B cell (primary cell): ENCODE results near the gene TAF1B. TPM values are rescaled to one million over a fixed set of nuclear protein-coding genes. Genes with fewer than 3 reads are reported as not detected.
A peak's percentile ranks its signal among the peaks of the same experiment; 100 is the strongest.

ENCODE experiments used
- ATAC-seq: fragments of 200-7000 bp; cut with Tn5 transposase; one replicate; pipeline ENCODE4 v1.10.0; 2021; ENCODE audit warnings: low read depth, mild to moderate bottlenecking, moderate number of reproducible peaks, moderate library complexity
- CTCF ChIA-PET: fragments of 350-600 bp; sonication (Branson Sonifier 250); formaldehyde crosslinking; loops from one replicate; lab custom pipeline; 2021; ENCODE audit warnings: antibody characterized with exemption, inconsistent platforms; lab: Charles Lee
- POLR2A ChIA-PET: fragments of 350-600 bp; sonication (Branson Sonifier 250); formaldehyde crosslinking; loops from one replicate; lab custom pipeline; 2021; ENCODE audit warnings: antibody characterized with exemption; lab: Charles Lee
- DNase-seq: peaks from one replicate; pipeline ENCODE4 v3.0.0; 2013
- H2AFZ ChIP-seq: 2 replicates; pipeline ENCODE4 v1.6.1; 2012; ENCODE audit warnings: mild to moderate bottlenecking, low read depth, low read length; ENCODE audit not compliant: insufficient read depth, poor library complexity, severe bottlenecking
- H3K27ac ChIP-seq, 2 donors: 1 replicate in 1 of 2; 2 replicates in 1 of 2; pipeline ENCODE4 v1.5.1; 2012 to 2013; ENCODE audit warnings: low read length in 2 of 2, mild to moderate bottlenecking in 2 of 2, moderate library complexity in 1 of 2
- H3K27me3 ChIP-seq, 4 experiments: fragments of 200-600 bp in 1 of 4; sonication (generic) in 1 of 4; replicated peaks in 1 of 4; 1 replicate in 2 of 4; 2 replicates in 2 of 4; pipeline versions ENCODE4 v1.6.1 to v1.7.0; 2013 to 2016; ENCODE audit warnings: low read length in 3 of 4, mild to moderate bottlenecking in 2 of 4, mixed read lengths in 1 of 4, moderate library complexity in 1 of 4; ENCODE audit not compliant: insufficient read depth in 4 of 4, control insufficient read depth in 3 of 4; ENCODE audit errors: control extremely low read depth in 1 of 4
- H3K36me3 ChIP-seq, 2 experiments: replicated peaks in 1 of 2; 1 replicate in 1 of 2; 2 replicates in 1 of 2; pipeline versions ENCODE4 v1.6.1 to v1.7.1; 2013; ENCODE audit warnings: low read length in 1 of 2; ENCODE audit not compliant: insufficient read depth in 2 of 2, control insufficient read depth in 1 of 2; ENCODE audit errors: control extremely low read depth in 1 of 2, extremely low read depth in 1 of 2
- H3K4me1 ChIP-seq, 2 donors: fragments of 200-600 bp in 1 of 2; sonication (generic) in 1 of 2; 1 replicate in 1 of 2; 2 replicates in 1 of 2; pipeline versions ENCODE4 v1.5.1 to v1.6.1; 2013 to 2017; ENCODE audit warnings: low read length in 2 of 2; ENCODE audit not compliant: control insufficient read depth in 2 of 2, insufficient read depth in 2 of 2
- H3K4me2 ChIP-seq: replicated peaks from 2 replicates; pipeline ENCODE3; 2012; ENCODE audit warnings: mild to moderate bottlenecking, low read depth, low read length; ENCODE audit not compliant: poor library complexity, severe bottlenecking
- H3K4me3 ChIP-seq, 5 experiments: fragments of 200-600 bp in 1 of 5; sonication (generic) in 1 of 5; 1 replicate in 3 of 5; 2 replicates in 2 of 5; pipeline versions ENCODE4 v1.5.1 to v1.7.0; 2011 to 2016; ENCODE audit warnings: low read length in 4 of 5, mild to moderate bottlenecking in 4 of 5, low read depth in 2 of 5, control low read depth in 1 of 5, moderate library complexity in 1 of 5; ENCODE audit not compliant: insufficient read depth in 1 of 5; ENCODE audit errors: control extremely low read depth in 1 of 5, extremely low read depth in 1 of 5
- H3K79me2 ChIP-seq: fragments of 200-600 bp; sonication (generic); one replicate; pipeline ENCODE4 v1.6.0; 2016; ENCODE audit warnings: low read length; ENCODE audit not compliant: control insufficient read depth, insufficient read depth
- H3K9ac ChIP-seq: fragments of 200-600 bp; sonication (generic); 2 replicates; pipeline ENCODE4 v1.6.1; 2017; ENCODE audit warnings: mild to moderate bottlenecking, low read length, moderate library complexity
- H3K9me3 ChIP-seq, 3 donors: one replicate each; pipeline versions ENCODE4 v1.6.1 to v1.7.1; 2013; ENCODE audit warnings: low read length in 2 of 3; ENCODE audit not compliant: control insufficient read depth in 2 of 3, insufficient read depth in 1 of 3; ENCODE audit errors: control extremely low read depth in 1 of 3
- H4K20me1 ChIP-seq: 2 replicates; pipeline ENCODE4 v1.6.0; 2012; ENCODE audit warnings: mild to moderate bottlenecking, low read length; ENCODE audit not compliant: insufficient read depth, control insufficient read depth, poor library complexity, severe bottlenecking
- H3K27ac Mint-ChIP-seq: one replicate; pipeline ENCODE4 v1.8.0; 2021; ENCODE audit warnings: mixed read lengths
- H3K27me3 Mint-ChIP-seq: one replicate; pipeline ENCODE4 v1.8.0; 2021; ENCODE audit warnings: mixed read lengths
- H3K4me1 Mint-ChIP-seq: one replicate; pipeline ENCODE4 v1.8.0; 2021; ENCODE audit warnings: mixed read lengths
- H3K4me3 Mint-ChIP-seq: one replicate; pipeline ENCODE4 v1.8.0; 2021; ENCODE audit warnings: mixed read lengths
- H3K9me3 Mint-ChIP-seq: one replicate; pipeline ENCODE4 v1.8.0; 2022; ENCODE audit warnings: mixed read lengths; ENCODE audit not compliant: insufficient read depth
- EZH2 ChIP-seq: IDR thresholded peaks from 2 replicates; pipeline ENCODE4 v1.6.1; 2012; ENCODE audit warnings: borderline replicate concordance, low read depth, mild to moderate bottlenecking, moderate library complexity, low read length; ENCODE audit not compliant: insufficient read depth, poor library complexity, severe bottlenecking
- WGBS: methylation state at CpG from one replicate; pipeline ENCODE4 v1.1.5; 2013; ENCODE audit warnings: missing lambda C conversion rate; ENCODE audit not compliant: insufficient coverage; 5-methylcytosine and 5-hydroxymethylcytosine counted together
- intact Hi-C: fragments of 100-400 bp; cut with micrococcal nuclease; formaldehyde crosslinking; loops from one replicate; pipeline ENCODE4 v1.10.0; 2022
- polyA plus RNA-seq: library from polyadenylated mRNA; depleted of rRNA; stranded (reverse); fragments of >200 nt; gene quantifications from 2 replicates; pipeline ENCODE4 v1.2.3, GENCODE V29; 2012
- total RNA-seq, 2 donors: library from RNA; stranded (reverse); fragments of 120-200 nt in 1 of 2; gene quantifications; 1 replicate in 1 of 2; 2 replicates in 1 of 2; pipeline versions ENCODE4 v1.2.3 to v1.2.4, GENCODE V29; 2013 to 2022
- TF ChIP-seq, protein P1 (sequence below): fragments of 200-600 bp; IDR thresholded peaks from one replicate; pipeline ENCODE4 v1.8.0; 2022; ENCODE audit warnings: antibody characterized with exemption, mild to moderate bottlenecking

TAF1B gene
- total and polyA plus RNA-seq, 2 donors (not counting 1 experiment from before 2014, with no cell fraction given) = 4.5 to 25.5 TPM

GRCh38 chr2:9812945-9813311 is 30.3 kb upstream of the TAF1B start:
- H3K9me3 Mint-ChIP-seq = no peaks in the 10 kb centered on the region
- no peaks in the 10 kb centered on the region for H3K79me2 ChIP-seq
- intact Hi-C loops = loop anchor here (1.0 to 5.0 kb wide), 2 partner anchors 231 to 854 kb away; no protein-coding TSS in a partner anchor
- H3K4me1 Mint-ChIP-seq = peaks cover 7% of the 10 kb centered on the region
- H3K4me3 Mint-ChIP-seq = no peak overlapping the region
- ChIA-PET CTCF (interaction anchor here (0.6 to 6.8 kb wide), 18 partner anchors 9 to 1354 kb away, joined by 3 to 118 read pairs (median 5); partner anchors contain the start of gene TAF1B), POLR2A (no interaction called here)
- no peak overlapping the region for H3K27ac Mint-ChIP-seq
- H3K27me3 Mint-ChIP-seq = peaks cover 13% of the 10 kb centered on the region
- peaks cover 0 to 10% (median 5%) of the 10 kb centered on the region in 4 experiments for H3K27me3 ChIP-seq
- no peak overlapping the region for H2AFZ ChIP-seq
- TF ChIP-seq EZH2 = no peak
- 75% methylated on average over 9 of the region's 10 CpGs for WGBS
- no peak overlapping the region for H3K4me2 ChIP-seq
- no peak overlapping the region for H3K27ac ChIP-seq
- H3K9me3 ChIP-seq = no peaks in the 10 kb centered on the region
- no peak overlapping the region for H3K4me3 ChIP-seq
- DNase-seq = no peak
- H4K20me1 ChIP-seq = no peaks in the 10 kb centered on the region
- ATAC-seq = no peak
- no peak overlapping the region for H3K9ac ChIP-seq
- no peaks in the 10 kb centered on the region for H3K36me3 ChIP-seq
- peaks cover 6 to 10% of the 10 kb centered on the region in 2 donors for H3K4me1 ChIP-seq

- WGBS = 15% methylated on average over 24 of the region's 24 CpGs
- peaks cover 13% of the 10 kb centered on the region for H3K27me3 Mint-ChIP-seq
- peak overlapping the region; percentile 41 for H3K4me2 ChIP-seq
- intact Hi-C loops = loop anchor here (1.0 to 5.0 kb wide), 4 partner anchors 30 to 854 kb away; partner anchors contain the start of gene TAF1B
- ATAC-seq = peak; percentile 65
- H3K79me2 ChIP-seq = no peaks in the 10 kb centered on the region
- no peaks in the 10 kb centered on the region for H3K36me3 ChIP-seq
- POLR2A ChIA-PET = interaction anchor here (0.7 kb wide), 1 partner anchor 235 kb away, joined by 3 read pairs; no protein-coding TSS in a partner anchor
- H3K9ac ChIP-seq = no peak overlapping the region
- peaks cover 6 to 10% of the 10 kb centered on the region in 2 donors for H3K4me1 ChIP-seq
- TF ChIP-seq, protein P1, sequence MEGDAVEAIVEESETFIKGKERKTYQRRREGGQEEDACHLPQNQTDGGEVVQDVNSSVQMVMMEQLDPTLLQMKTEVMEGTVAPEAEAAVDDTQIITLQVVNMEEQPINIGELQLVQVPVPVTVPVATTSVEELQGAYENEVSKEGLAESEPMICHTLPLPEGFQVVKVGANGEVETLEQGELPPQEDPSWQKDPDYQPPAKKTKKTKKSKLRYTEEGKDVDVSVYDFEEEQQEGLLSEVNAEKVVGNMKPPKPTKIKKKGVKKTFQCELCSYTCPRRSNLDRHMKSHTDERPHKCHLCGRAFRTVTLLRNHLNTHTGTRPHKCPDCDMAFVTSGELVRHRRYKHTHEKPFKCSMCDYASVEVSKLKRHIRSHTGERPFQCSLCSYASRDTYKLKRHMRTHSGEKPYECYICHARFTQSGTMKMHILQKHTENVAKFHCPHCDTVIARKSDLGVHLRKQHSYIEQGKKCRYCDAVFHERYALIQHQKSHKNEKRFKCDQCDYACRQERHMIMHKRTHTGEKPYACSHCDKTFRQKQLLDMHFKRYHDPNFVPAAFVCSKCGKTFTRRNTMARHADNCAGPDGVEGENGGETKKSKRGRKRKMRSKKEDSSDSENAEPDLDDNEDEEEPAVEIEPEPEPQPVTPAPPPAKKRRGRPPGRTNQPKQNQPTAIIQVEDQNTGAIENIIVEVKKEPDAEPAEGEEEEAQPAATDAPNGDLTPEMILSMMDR = peak; percentile 96
- no peak for TF ChIP-seq EZH2
- CTCF ChIA-PET = interaction anchor here (0.6 to 6.8 kb wide), 26 partner anchors 9 to 1355 kb away, joined by 3 to 118 read pairs (median 4); partner anchors contain the start of gene TAF1B
- H3K27me3 ChIP-seq = peaks cover 0 to 10% (median 5%) of the 10 kb centered on the region in 4 experiments
- no peaks in the 10 kb centered on the region for H3K9me3 Mint-ChIP-seq
- peak; percentile 77 for DNase-seq
- H3K4me1 Mint-ChIP-seq = peaks cover 7% of the 10 kb centered on the region
- H3K27ac ChIP-seq = no peak overlapping the region
- H3K9me3 ChIP-seq = no peaks in the 10 kb centered on the region
- peak overlapping the region; percentile 35 for H2AFZ ChIP-seq
- no peak overlapping the region for H3K4me3 ChIP-seq
- no peaks in the 10 kb centered on the region for H4K20me1 ChIP-seq
- H3K27ac Mint-ChIP-seq = no peak overlapping the region
- no peak overlapping the region for H3K4me3 Mint-ChIP-seq
Observed at GRCh38 chr2:9813312-9814128, 29.8 kb upstream of the TAF1B start.
